IPS-NIHi11 (cell line): ENCODE results near the gene ADAMTS12.

ENCODE experiments used
- DNase-seq: peaks from one replicate; pipeline ENCODE4 v3.0.0; 2012; ENCODE audit warnings: mixed read lengths, low spot score

ADAMTS12 gene

GRCh38 chr5:33807771-33808170 is 84.0 kb downstream of the ADAMTS12 start:
- DNase-seq: no peak

GRCh38 chr5:33806738-33807442 is 84.9 kb downstream of the ADAMTS12 start:
- no peak for DNase-seq

GRCh38 chr5:33801292-33801691 is 90.5 kb downstream of the ADAMTS12 start:
- DNase-seq: no peak

GRCh38 chr5:33800241-33800950 is 91.4 kb downstream of the ADAMTS12 start:
- DNase-seq: no peak

- DNase-seq: no peak
These were observed 96.3 kb downstream of the ADAMTS12 start for GRCh38 chr5:33795496-33795895.

- no peak for DNase-seq
These were observed 97.1 kb downstream of the ADAMTS12 start for GRCh38 chr5:33794550-33795181.

- DNase-seq: no peak
These were observed 97.8 kb downstream of the ADAMTS12 start for GRCh38 chr5:33793836-33794549.

GRCh38 chr5:33793276-33793675 is 98.5 kb downstream of the ADAMTS12 start:
- DNase-seq: no peak

GRCh38 chr5:33792559-33792958 is 99.2 kb downstream of the ADAMTS12 start:
- DNase-seq: no peak

- no peak for DNase-seq
These were observed 102.2 kb downstream of the ADAMTS12 start for GRCh38 chr5:33789567-33789957.

- DNase-seq: no peak
These were observed 102.7 kb downstream of the ADAMTS12 start for GRCh38 chr5:33788922-33789566.

- no peak for DNase-seq
These were observed 106.2 kb downstream of the ADAMTS12 start for GRCh38 chr5:33785571-33785970.

- no peak for DNase-seq
These were observed 110.5 kb downstream of the ADAMTS12 start for GRCh38 chr5:33781286-33781685.

- DNase-seq: no peak
These were observed 115.6 kb downstream of the ADAMTS12 start for GRCh38 chr5:33776151-33776660.

GRCh38 chr5:33774341-33774740 is 117.4 kb downstream of the ADAMTS12 start:
- DNase-seq: no peak

GRCh38 chr5:33772380-33772897 is 119.4 kb downstream of the ADAMTS12 start:
- no peak for DNase-seq

GRCh38 chr5:33769968-33770367 is 121.8 kb downstream of the ADAMTS12 start:
- no peak for DNase-seq

- DNase-seq: no peak
These were observed 122.6 kb downstream of the ADAMTS12 start for GRCh38 chr5:33769196-33769595.

GRCh38 chr5:33766023-33766422 is 125.8 kb downstream of the ADAMTS12 start:
- no peak for DNase-seq

- DNase-seq: no peak
These were observed 127.0 kb downstream of the ADAMTS12 start for GRCh38 chr5:33764786-33765185.

GRCh38 chr5:33763435-33763834 is 128.4 kb downstream of the ADAMTS12 start:
- DNase-seq: no peak

- no peak for DNase-seq
These were observed 128.9 kb downstream of the ADAMTS12 start for GRCh38 chr5:33762859-33763258.
